Rectal smooth muscle tissue (tissue), 1 donor: Measurements from ENCODE around the gene ADGRL1.

Experiments
- H3K27ac ChIP-seq: one replicate; pipeline ENCODE4 v1.7.0; 2013; ENCODE audit warnings: low read depth, low read length, inconsistent platforms
- H3K27me3 ChIP-seq: one replicate; pipeline ENCODE4 v1.7.0; 2013; ENCODE audit warnings: low read length; ENCODE audit not compliant: control insufficient read depth, insufficient read depth
- H3K36me3 ChIP-seq: one replicate; pipeline ENCODE4 v1.7.0; 2013; ENCODE audit warnings: low read length; ENCODE audit not compliant: control insufficient read depth, insufficient read depth
- H3K4me1 ChIP-seq: one replicate; pipeline ENCODE4 v1.7.0; 2013; ENCODE audit warnings: low read length; ENCODE audit not compliant: control insufficient read depth, insufficient read depth
- H3K4me3 ChIP-seq: one replicate; pipeline ENCODE4 v1.7.0; 2013; ENCODE audit warnings: low read length
- H3K9ac ChIP-seq: one replicate; pipeline ENCODE4 v1.7.0; 2013; ENCODE audit warnings: low read length

Gene ADGRL1

DNA sequence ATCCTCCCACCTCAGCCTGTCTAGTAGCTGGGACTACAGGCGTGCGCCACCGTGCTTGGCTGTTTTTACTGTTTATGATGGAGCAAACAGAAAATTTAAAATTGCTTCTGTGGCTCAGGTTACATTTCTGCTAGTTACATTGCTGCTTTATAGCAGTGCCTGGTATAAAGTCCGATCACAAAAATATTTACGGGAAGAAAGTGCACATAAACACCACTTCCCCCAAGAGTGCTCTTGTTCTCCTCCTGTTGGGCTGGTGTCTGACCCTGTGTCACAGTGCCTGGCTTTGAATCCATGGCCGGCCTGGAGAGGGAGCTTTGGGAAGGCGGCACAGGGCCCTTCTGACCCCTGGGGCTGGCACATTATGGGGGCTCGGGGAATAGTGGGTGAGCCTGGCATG lies 100.3 kb downstream of the ADGRL1 start:
- no peaks in the 10 kb centered on the region for H3K27me3 ChIP-seq
- peaks cover 8% of the 10 kb centered on the region for H3K4me1 ChIP-seq
- no peak overlapping the region for H3K9ac ChIP-seq
- no peak overlapping the region for H3K27ac ChIP-seq
- peaks cover 11% of the 10 kb centered on the region for H3K36me3 ChIP-seq
- no peak overlapping the region for H3K4me3 ChIP-seq

DNA sequence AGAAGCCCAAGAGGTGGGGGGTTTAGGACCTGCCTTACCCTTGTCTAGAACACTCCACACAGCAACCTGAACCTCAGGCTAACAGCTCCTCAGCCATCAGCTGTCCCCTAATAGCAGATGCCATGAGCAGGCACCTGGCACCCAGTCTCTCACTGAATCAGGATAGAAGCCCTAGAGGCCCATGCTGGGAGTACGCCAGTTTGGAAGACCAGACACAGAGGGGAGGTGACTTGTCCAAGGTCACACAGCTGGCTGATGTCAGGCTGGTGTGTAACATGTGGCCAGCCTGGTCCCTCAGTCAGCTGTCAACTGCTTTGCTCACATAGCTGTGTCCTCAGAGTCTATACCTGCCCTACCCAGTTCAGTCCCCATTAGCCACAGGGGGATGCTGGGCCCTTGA lies 102.7 kb downstream of the ADGRL1 start:
- Histone ChIP-seq H3K36me3 (peaks cover 14% of the 10 kb centered on the region), H3K27me3 (no peaks in the 10 kb centered on the region), H3K4me3 (no peak overlapping the region), H3K4me1 (peaks cover 8% of the 10 kb centered on the region), H3K9ac (no peak overlapping the region), H3K27ac (no peak overlapping the region)

DNA sequence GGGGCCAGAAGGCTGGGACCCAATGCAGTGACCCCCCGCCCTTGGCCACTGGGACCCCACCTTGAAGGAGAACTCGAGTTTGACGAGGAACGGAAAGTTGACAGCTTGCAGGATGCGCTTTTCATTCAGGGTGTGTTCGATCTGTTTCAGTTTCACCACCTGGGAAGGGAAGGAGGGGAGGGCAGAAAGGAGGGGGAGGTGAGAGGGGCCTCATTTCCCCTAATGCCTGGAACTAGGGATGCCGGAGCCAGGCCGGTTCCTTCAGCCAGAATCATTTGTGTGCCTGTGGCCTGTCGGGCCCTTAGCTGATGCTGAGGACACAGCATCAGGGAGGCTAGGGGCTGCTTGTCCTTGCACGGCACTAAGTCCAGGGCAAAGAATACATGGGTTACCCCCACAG lies 103.2 kb downstream of the ADGRL1 start:
- Histone ChIP-seq H3K4me3 (no peak overlapping the region), H3K36me3 (peaks cover 17% of the 10 kb centered on the region), H3K27ac (no peak overlapping the region), H3K4me1 (peaks cover 5% of the 10 kb centered on the region), H3K27me3 (no peaks in the 10 kb centered on the region), H3K9ac (no peak overlapping the region)

- Histone ChIP-seq H3K9ac (no peak overlapping the region), H3K27ac (no peak overlapping the region), H3K4me1 (no peaks in the 10 kb centered on the region), H3K36me3 (peaks cover 22% of the 10 kb centered on the region), H3K4me3 (no peak overlapping the region), H3K27me3 (no peaks in the 10 kb centered on the region)
Observed at GRCh38 chr19:14102102-14102696, 103.8 kb downstream of the ADGRL1 start.

DNA sequence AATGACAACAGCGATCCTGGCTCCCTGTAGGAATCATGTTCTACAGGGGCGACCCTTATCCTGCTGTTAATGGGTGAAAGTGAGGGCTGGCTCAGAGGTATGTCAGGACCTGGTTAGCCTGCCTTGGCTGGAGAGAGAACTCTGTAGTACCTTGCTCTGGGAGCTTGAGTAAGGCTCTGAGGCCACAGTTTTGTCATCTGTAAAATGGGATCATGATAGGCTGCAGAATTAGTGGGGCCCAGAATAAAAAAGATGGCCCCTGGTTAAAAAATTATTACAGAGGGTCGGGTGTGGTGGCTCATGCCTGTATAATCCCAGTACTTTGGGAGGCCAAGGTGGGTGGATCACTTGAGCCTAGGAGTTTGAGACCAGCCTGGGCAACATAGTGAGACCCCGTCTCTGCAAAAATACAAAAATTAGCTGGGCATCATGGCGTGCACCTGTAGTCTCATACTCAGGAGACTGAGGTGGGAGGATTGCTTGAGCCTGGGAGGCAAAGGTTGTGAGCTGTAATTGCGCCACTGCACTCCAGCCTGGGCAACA lies 104.9 kb downstream of the ADGRL1 start:
- Histone ChIP-seq H3K27me3 (no peaks in the 10 kb centered on the region), H3K9ac (no peak overlapping the region), H3K27ac (no peak overlapping the region), H3K4me1 (no peaks in the 10 kb centered on the region), H3K4me3 (no peak overlapping the region), H3K36me3 (peaks cover 26% of the 10 kb centered on the region)
